ENCODE measurements around the gene ERF.

ERF gene

DNA sequence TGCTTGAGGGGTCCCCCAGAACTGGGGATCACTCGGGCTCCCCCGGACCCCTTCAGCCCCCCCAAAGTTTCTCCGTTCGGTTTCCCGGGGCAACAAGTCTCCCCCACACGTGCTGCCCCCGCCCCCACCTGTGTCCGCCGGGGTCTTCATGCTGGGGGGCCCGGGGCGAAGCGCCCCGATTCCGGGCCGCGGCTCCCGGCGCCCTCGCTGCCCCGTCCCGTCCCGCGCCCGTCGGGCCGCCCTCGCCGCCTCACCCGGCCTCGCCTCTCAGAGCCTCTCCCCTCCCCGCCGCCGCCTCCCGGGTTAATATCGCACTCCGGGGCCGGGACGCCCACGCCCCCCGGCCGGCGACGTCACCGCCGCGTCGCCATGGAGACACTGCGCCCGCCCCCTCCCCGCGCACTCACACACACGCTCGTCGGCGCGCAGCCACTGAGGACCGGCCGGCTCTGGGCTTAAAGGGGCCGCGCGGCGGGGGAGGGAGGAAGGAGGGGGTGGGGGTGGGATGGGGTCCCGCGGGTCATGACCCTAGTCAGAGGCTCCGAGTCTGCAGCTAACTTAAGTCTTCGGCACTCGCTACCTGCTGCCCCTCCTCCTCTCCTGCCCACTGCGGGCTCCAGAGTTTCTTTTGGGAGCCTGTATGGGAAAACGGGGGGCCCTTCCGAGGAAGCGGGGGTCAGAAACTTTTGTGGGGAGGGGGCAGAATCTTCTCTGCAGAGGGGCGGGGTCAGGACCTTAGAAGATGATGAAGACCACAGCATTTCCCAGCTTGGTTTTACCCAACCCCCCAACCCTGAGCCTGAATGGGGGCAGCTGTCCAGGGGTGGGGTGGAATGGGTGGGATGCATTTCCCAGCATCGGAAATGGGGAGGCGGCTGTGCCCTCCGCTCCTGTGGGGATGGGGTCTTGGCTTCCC, at the start of gene ERF:
ERF (minus strand) TSS at position 279 of the 916 bp plus-strand sequence; CDS start at position 150, 129 bp downstream.
- DNase-seq: peak; percentile 86 to 94 (median 88)

DNA sequence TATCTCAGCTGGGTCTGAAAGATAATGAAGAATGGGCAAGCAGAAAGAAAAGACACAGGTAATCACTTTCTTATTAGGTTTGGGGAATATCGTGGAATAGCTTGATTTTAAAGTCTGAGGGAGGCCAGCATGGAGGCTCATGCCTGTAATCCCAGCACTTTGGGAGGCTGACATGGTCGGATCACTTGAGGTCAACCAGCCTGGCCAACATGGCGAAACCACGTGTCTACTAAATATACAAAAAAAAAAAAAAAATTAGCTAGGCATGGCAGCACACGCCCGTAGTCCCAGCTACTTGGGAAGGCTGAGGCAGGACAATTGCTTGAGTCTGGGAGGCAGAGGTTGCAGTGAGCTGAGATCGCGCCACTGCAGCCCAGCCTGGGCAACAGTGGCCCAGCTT, 48.9 kb upstream of the ERF start:
- no peak for DNase-seq

DNA sequence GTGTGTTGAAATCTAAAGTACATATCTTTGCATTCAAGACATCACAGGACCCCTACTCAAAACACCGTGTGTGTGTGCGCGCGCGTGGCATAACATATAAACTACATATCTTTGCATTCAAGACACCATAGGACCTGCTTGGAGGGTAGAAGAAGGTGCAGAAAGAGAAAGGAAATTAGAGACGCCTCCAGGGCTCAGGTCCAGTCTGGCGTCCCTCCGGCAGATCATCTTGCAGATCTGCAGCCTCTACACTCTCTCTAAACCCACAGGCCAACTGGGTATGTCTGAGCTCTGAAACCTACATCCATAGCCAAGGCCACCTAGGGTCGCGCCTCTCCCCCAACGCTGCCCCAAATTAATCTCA, 48.2 kb upstream of the ERF start:
- no peak for DNase-seq

DNA sequence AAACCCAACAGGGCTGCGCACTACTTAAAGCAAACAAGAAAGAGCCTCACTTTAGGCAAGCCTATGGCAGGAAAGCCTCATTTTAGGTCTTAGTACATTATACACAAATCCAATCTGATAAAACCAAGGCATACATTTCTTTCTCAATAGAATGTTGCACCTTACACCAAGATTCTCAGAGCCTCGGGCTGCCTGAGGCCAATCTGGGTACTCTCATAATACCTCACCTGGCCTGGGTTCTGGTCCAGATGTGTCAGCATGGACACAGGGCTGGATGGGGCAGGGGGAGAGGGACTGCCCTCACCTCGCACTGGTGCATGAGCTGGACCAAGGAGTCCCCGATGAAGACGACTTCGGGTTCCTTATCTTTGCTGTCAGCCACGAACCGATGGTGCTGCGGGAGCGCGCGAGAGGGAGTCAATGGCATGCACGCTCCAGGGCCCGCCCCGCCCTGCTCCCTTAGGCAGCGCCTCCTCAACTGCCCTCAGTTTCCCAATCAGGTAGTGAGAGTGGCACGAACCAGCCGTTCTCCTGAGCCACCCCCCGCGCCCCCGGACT, 46.8 kb upstream of the ERF start, which contains the start of gene PRR19:
PRR19 (plus strand) TSS at position 487 of the 558 bp plus-strand sequence. CDS start 7,453 bp downstream, outside the sequence.
- DNase-seq: no peak

DNA sequence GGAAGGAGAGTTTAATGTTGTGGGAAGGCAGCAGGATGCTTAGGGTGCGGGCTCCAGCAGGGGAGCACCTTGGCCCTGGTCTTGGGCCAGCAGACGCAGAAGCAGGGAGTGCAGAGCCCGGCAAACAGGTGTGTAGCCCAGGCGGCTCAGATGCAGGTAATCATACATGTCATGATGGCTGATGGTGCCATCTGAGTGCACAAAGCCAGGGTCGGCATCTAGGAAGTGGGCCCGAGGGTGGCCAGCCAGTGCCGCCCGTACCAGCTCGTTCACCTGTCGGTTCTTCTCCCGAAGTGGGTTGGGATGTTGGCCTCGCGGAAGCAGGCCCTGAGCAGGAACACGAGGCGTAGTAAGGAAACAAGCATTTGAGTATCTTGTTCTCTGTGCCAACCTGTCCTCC, 42.1 kb upstream of the ERF start:
- no peak for DNase-seq

DNA sequence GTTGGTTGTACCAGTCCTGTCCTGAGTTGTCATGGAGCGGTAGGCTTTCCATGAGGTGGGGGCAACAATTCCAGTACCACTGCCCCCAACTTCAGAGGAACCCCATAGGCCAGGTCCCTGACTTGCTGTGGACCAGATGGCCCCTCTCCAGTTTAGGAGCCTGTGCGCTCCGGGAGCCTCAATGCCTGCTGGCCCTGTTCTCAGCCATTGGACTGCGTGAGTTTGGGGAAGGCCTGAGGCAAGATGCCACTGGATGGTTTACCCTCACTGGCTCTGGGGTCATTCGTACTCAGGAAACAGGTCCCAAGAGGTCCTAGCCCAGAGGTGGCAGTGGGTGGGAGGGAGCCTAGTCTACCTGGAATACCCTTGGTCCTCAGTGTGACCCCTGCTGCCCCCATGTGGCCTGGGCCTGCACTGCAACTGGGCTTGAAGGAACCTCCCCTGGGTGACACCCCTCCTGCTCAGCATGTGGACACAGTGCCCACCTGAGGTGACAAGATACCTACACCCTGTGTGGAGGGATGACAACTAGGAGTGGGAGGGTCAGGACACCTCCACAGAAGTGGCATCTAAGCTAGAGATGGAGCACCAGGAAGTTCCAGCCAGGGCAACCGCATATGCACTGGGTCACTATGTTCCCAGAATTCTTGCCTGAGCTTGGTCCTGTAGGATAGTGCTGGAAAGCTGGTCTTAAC, 41.0 kb upstream of the ERF start:
- DNase-seq: peak; percentile 86 to 93 (median 92)

DNA sequence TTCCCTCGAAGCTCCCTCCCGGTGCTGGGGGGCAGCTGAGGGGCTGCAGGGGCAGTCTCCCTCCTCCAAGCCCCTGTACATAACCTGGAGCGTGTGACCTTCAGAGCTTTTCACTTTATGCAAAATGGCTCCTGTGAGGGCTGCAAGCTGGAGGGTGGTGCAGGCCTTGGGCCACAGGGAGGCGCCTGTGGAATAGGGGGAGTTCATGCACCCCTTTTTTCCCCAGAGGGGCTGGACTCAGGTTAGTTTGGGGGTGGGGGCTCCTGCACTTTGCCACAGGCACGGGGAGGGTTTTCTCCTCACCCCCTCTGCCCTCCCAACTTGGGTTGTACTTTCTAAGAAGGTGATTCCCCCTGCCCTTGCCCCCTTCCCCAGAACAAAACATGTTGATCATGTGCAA, 40.4 kb upstream of the ERF start:
- DNase-seq: no peak

DNA sequence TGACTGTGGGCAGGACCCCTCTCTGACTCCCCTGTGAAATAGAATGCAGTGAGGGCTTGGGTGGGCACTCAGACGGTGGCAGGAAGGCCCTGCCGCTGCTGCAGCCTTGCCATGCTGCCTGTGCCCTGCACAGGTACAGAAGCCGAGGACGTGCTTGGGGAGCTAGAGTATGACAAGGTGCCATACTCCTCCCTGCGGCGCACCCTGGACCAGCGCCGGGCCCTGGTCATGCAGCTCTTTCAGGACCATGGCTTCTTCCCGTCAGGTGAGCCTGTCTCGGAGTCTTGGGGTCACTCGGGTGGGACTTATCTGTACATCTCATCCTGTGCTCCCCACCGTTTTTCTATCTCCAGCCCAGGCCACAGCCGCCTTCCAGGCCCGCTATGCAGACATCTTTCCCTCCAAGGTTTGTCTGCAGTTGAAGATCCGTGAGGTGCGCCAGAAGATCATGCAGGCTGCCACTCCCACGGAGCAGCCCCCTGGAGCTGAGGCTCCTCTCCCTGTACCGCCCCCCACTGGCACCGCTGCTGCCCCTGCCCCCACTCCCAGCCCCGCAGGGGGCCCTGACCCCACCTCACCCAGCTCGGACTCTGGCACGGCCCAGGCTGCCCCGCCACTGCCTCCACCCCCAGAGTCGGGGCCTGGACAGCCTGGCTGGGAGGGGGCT, 39.7 kb upstream of the ERF start:
- no peak for DNase-seq

DNA sequence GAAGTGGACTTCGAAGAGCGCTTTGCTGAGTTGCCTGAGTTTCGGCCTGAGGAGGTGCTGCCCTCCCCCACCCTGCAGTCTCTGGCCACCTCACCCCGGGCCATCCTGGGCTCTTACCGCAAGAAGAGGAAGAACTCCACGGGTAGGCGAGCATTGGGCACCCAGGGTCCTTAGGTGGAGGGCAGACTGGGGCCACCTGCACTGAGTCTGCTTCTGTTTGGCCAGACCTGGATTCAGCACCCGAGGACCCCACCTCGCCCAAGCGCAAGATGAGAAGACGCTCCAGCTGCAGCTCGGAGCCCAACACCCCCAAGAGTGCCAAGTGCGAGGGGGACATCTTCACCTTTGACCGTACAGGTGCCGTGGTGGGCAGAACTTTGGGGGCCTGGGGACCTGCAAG, 39.0 kb upstream of the ERF start:
- no peak for DNase-seq

DNA sequence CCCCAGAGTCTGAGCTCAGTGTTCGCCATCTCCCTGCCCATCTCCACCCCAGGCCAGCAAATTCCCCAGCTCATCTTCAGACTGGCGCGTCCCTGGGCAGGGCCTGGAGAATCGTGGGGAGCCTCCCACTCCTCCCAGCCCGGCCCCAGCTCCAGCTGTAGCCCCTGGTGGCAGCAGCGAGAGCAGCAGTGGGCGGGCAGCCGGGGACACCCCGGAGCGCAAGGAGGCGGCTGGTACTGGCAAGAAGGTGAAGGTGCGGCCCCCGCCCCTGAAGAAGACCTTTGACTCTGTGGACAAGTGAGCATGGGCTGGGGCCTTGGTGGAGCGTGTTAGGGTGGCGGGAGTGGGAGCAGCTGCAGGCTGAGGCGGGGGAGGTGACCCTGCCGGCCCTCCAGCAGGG, 38.6 kb upstream of the ERF start:
- no peak for DNase-seq

DNA sequence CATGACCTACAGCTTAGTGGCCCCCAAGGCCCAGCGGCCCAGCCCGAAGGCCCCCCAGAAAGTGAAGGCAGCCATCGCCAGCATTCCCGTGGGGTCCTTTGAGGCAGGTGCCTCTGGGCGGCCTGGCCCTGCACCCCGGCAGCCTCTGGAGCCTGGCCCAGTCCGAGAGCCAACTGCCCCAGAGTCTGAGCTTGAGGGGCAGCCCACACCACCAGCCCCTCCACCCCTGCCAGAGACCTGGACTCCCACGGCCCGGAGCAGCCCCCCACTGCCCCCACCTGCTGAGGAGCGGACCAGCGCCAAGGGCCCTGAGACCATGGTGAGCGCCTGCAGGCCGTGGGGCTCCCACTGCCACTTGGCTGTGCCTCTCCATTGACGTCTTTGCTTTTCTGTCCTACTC, 38.0 kb upstream of the ERF start:
- DNase-seq: no peak

DNA sequence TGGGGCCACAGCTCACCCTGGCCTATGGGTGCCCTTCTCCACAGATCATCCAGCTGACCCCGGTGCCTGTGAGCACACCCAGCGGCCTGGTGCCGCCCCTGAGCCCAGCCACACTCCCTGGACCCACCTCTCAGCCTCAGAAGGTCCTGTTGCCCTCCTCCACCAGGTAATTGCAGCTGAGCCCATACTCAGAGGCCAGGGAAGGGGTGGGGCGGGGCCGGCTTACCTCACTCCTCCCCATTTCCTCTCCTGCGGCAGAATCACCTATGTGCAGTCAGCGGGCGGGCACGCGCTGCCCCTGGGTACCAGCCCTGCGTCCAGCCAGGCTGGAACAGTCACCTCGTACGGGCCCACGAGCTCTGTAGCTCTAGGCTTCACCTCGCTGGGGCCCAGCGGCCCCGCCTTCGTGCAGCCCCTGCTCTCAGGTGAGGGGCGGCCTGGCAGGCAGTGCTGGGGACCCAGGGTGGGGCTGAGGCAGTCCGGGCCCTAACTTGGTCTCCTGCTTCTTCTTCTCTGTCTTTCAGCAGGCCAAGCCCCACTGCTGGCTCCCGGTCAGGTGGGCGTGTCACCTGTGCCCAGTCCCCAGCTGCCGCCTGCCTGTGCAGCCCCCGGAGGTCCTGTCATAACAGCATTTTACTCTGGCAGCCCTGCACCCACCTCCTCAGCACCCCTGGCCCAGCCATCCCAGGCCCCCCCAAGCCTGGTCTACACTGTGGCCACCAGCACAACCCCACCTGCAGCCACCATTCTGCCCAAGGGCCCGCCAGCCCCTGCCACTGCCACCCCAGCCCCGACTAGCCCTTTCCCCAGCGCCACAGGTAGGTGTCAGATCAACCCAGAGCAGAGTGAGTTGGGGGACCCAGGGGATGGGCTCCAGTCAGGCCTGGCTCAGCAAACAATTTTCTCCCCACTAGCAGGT, 37.4 kb upstream of the ERF start:
- DNase-seq: no peak

DNA sequence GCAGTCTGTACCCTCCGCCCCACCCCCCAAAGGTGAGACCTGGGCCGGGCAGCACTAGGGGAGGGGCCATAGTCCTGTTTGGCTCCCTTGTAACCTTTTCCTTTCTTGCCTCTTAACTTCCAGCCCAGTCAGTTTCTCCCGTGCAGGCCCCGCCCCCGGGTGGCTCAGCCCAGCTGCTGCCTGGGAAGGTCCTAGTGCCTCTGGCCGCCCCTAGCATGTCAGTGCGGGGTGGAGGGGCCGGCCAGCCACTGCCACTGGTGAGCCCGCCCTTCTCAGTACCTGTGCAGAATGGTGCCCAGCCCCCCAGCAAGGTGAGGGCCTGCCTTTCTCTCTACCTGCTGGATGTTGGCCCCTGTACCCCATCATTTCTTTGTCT, 36.5 kb upstream of the ERF start:
- no peak for DNase-seq

DNA sequence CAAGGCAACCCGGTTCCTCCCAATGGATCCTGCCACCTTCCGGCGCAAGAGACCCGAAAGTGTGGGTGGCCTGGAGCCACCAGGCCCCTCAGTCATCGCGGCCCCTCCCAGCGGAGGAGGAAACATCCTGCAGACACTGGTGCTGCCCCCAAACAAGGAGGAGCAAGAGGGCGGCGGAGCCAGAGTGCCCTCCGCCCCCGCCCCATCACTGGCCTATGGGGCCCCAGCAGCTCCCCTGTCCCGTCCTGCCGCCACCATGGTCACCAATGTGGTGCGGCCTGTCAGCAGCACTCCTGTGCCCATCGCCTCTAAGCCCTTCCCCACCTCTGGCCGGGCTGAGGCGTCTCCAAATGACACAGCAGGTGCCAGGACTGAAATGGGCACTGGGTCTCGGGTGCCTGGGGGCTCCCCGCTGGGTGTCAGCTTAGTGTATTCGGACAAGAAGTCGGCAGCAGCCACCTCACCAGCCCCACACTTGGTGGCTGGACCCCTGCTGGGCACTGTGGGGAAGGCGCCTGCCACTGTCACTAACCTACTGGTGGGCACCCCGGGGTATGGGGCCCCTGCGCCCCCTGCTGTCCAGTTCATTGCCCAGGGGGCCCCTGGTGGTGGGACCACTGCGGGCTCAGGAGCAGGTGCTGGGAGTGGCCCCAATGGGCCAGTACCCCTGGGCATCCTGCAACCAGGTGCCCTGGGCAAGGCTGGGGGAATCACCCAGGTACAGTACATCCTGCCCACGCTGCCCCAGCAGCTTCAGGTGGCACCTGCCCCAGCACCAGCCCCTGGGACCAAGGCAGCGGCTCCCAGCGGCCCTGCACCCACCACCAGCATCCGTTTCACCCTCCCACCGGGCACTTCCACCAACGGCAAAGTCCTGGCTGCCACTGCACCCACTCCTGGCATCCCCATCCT, 35.9 kb upstream of the ERF start:
- peak in 3 of 4 experiments; percentile 32 to 62 (median 33) for DNase-seq

DNA sequence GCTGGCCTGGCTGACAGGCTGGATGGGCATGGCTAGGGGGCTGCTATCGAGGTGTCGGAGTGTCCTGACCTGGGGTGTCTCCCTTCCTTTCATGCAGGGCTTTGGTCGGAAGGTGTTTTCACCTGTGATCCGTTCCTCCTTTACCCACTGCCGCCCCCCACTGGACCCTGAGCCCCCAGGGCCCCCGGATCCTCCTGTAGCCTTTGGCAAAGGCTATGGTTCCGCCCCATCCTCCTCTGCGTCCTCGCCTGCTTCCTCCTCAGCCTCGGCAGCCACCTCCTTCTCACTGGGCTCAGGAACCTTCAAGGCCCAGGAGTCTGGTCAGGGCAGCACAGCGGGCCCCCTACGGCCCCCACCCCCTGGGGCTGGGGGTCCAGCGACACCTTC, 35.2 kb upstream of the ERF start:
- DNase-seq: no peak

DNA sequence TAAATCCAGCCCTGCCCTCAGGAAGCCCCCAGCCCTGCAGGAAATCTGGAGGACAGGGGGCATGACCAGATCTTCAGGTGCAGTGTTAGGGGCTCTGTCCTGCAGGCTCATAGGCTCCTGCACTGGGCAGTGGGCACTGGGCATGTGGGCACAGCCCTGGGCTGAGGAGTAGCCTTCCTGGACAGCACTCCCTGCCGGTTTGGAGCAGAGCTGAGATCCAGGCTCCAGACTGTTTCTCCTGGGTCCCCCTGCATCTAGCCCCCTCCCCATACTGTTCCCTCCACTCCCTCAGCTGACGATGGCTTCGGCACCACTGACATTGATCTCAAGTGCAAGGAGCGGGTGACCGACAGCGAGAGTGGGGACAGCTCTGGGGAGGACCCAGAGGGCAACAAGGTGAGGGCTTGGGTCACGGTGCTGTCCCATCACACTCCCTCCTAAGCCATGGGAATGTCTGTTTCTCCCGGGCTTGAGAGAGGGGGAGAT, 34.7 kb upstream of the ERF start:
- DNase-seq: no peak

DNA sequence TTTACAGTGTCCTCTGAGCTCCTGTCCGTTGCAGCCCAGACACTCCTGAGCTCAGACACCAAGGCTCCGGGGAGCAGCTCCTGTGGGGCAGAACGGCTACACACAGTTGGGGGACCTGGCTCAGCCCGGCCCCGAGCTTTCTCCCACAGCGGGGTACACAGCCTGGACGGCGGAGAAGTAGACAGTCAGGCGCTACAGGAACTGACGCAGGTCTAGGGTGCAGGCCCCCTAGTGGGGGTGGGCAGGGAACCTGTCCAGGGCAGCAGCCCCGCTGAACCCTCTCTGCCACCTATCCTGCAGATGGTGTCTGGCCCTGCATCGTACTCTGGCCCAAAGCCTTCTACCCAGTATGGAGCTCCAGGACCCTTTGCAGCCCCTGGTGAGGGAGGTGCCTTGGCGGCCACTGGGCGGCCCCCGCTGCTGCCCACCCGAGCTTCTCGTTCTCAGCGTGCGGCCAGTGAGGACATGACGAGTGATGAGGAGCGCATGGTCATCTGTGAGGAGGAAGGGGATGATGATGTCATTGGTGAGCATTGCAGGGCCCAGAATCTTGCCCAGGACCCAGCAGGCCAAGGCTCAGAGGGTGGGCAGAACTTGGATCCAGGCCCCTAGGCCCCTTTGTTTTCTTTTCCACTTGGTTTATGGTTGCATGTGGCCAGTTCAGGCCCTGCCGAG, 34.1 kb upstream of the ERF start:
- no peak for DNase-seq

DNA sequence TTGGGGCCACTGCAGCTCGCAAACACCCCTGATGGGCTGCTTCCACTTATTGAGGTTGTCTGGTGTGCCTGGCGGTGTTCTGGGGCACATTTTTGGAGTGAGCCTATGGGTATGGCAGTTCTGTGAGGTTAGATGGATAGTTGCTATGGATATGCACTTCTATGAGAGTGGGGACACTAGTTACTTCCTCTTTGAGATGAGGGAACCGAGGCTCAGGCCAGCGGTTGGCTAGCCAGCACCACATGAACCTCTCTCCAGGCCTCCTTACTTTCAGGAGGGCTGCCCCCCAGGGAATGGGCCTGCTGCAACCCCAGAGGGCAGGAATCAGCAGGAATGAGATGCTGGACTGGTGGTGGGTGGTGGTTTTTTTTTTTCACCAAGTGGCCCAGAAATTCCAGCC, 33.5 kb upstream of the ERF start:
- DNase-seq: no peak

DNA sequence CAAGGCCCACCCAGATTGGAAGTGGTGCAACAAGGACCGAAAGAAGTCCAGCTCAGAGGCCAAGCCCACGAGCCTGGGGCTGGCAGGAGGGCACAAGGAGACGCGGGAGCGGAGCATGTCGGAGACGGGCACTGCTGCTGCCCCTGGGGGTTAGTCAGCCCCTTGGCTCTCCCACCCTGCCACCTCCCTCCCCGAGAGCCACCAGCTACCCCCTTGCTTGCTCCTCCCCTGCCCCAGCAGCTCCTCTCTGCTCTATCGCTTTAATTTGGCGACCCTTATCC, 32.8 kb upstream of the ERF start:
- no peak for DNase-seq

DNA sequence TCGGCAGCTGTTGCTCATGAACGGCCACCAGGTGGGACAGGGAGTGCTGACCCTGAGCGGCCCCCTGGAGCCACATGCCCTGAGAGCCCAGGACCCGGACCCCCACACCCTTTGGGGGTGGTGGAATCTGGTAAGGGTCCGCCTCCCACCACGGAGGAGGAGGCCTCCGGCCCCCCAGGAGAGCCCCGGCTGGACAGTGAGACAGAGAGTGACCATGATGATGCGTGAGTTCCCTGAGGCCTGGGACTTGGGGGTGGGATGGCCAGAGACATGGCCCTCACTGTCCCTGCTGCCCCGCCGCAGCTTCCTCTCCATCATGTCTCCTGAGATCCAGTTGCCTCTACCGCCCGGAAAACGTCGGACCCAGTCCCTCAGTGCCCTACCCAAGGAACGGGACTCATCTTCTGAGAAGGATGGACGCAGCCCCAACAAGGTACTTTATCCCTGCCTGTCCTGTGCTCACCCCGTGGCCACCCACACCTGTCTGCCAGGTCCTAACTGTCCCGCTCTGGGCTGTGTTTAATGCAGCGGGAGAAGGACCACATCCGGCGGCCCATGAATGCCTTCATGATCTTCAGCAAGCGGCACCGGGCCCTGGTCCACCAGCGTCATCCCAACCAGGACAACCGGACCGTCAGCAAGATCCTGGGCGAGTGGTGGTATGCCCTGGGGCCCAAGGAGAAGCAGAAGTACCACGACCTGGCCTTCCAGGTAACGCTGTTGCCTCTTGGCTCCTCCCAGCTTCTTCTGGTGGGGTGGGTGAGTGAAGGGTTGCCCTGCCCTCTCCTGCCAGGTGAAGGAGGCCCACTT, 32.3 kb upstream of the ERF start:
- DNase-seq: no peak

All from activated naive CD4-positive, alpha-beta T cell (primary cell).